GM12878 (cell line): ENCODE data around the gene BIRC6.

ENCODE experiments used
- ASH2L ChIP-seq: fragments of 300-600, 200-600 bp; sonication (generic); IDR thresholded peaks from 2 replicates; pipeline ENCODE4 v1.6.1; 2017; ENCODE audit warnings: low read depth, mild to moderate bottlenecking, borderline replicate concordance
- CTCF ChIP-seq, 3 experiments: IDR thresholded peaks in 2 of 3; conservative IDR thresholded peaks in 1 of 3; 2 replicates each; pipeline ENCODE4 v1.5.1; 2011; ENCODE audit warnings: low read depth in 3 of 3, low read length in 3 of 3, mild to moderate bottlenecking in 3 of 3, control low read depth in 2 of 3, moderate library complexity in 2 of 3, inconsistent platforms in 1 of 3, mixed read lengths in 1 of 3; ENCODE audit not compliant: control insufficient read depth in 2 of 3, insufficient read depth in 1 of 3; ENCODE audit errors: extremely low read depth in 1 of 3
- EP300 ChIP-seq, 2 experiments: fragments of 150-350 bp in 1 of 2; IDR thresholded peaks; 2 replicates each; pipeline ENCODE4 v1.6.1; 2011 to 2012; ENCODE audit warnings: low read depth in 2 of 2, low read length in 2 of 2, borderline replicate concordance in 1 of 2, improper control_type of control experiment in 1 of 2, inconsistent platforms in 1 of 2; ENCODE audit not compliant: control insufficient read depth in 1 of 2
- EZH2 ChIP-seq: IDR thresholded peaks from 2 replicates; pipeline ENCODE4 v1.6.1; 2012; ENCODE audit warnings: low read depth, mild to moderate bottlenecking, control low read depth, inconsistent platforms, low read length, borderline replicate concordance; ENCODE audit not compliant: control insufficient read depth
- POLR2A ChIP-seq: IDR thresholded peaks from 2 replicates; pipeline ENCODE4 v1.6.1; 2011; ENCODE audit warnings: low read depth, mild to moderate bottlenecking, low read length
- POLR2AphosphoS2 ChIP-seq: IDR thresholded peaks from 2 replicates; pipeline ENCODE4 v1.6.1; 2011; ENCODE audit warnings: low read depth, mild to moderate bottlenecking, low read length, improper control_type of control experiment, moderate library complexity

DNA sequence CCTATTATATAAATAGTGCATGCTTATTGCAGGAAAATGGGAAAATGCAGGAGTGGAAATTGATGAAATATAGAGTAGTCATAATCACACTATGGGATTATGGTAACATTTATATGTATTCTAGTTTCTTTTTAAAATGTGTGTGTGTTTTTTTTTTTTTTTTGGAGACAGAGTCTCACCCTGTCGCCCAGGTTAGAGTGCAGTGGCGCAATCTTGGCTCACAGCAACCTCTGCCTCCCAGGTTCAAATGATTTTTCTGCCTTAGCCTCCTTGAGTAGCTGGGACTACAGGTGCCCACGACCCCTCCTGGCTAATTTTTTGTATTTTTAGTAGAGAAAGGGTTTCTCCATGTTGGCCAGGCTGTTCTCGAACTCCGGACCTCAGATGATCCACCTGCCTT is 47.0 kb downstream of the BIRC6 start:
- TF ChIP-seq CTCF (IDR thresholded peaks at IDR 0.05 in 2 of 3, conservative IDR thresholded peaks at IDR 0.05 in 1 of 3; ENCODE audit: control insufficient read depth in 2 of 3, extremely low read depth in 1 of 3, insufficient read depth in 1 of 3, low read depth in 3 of 3, low read length in 3 of 3) (no peak), EP300 (IDR thresholded peaks at IDR 0.05; ENCODE audit: borderline replicate concordance in 1 of 2, control insufficient read depth in 1 of 2, low read depth in 2 of 2, low read length in 2 of 2) (no peak), ASH2L (no peak), POLR2A (no peak), POLR2AphosphoS2 (no peak), EZH2 (no peak)
